Skeletal muscle satellite cell (primary cell): Measurements from ENCODE around the gene SEPTIN5.

Experiments
- H3K27me3 ChIP-seq: 2 replicates; pipeline ENCODE4 v1.7.0; 2013; ENCODE audit warnings: low read length; ENCODE audit not compliant: control insufficient read depth, insufficient read depth
- H3K36me3 ChIP-seq: 2 replicates; pipeline ENCODE4 v1.7.0; 2013; ENCODE audit warnings: mild to moderate bottlenecking, control low read depth, low read length; ENCODE audit not compliant: insufficient read depth
- H3K4me1 ChIP-seq: 2 replicates; pipeline ENCODE4 v1.7.0; 2013; ENCODE audit warnings: low read length; ENCODE audit not compliant: control insufficient read depth, insufficient read depth
- H3K4me2 ChIP-seq: 2 replicates; pipeline ENCODE4 v1.7.0; 2013; ENCODE audit warnings: mild to moderate bottlenecking, low read length
- H3K4me3 ChIP-seq: 2 replicates; pipeline ENCODE4 v1.7.0; 2013; ENCODE audit warnings: low read length
- H3K9ac ChIP-seq: 2 replicates; pipeline ENCODE4 v1.7.0; 2013; ENCODE audit warnings: mild to moderate bottlenecking, low read depth, low read length, moderate library complexity
- H3K9me3 ChIP-seq: replicated peaks from 2 replicates; pipeline ENCODE4 v1.7.0; 2013; ENCODE audit warnings: mild to moderate bottlenecking, control low read depth, low read length

SEPTIN5 gene

GRCh38 chr22:19700790-19701419 lies 13.4 kb upstream of the SEPTIN5 start:
- H3K4me1 ChIP-seq: no peaks in the 10 kb centered on the region
- H3K9ac ChIP-seq: no peak overlapping the region
- no peak overlapping the region for H3K4me2 ChIP-seq
- H3K36me3 ChIP-seq: no peaks in the 10 kb centered on the region
- H3K4me3 ChIP-seq: no peak overlapping the region
- no peaks in the 10 kb centered on the region for H3K9me3 ChIP-seq
- peaks cover 25% of the 10 kb centered on the region for H3K27me3 ChIP-seq

- peaks cover 25% of the 10 kb centered on the region for H3K27me3 ChIP-seq
- H3K4me3 ChIP-seq: no peak overlapping the region
- no peak overlapping the region for H3K9ac ChIP-seq
- no peaks in the 10 kb centered on the region for H3K4me1 ChIP-seq
- no peak overlapping the region for H3K4me2 ChIP-seq
- H3K9me3 ChIP-seq: no peaks in the 10 kb centered on the region
- no peaks in the 10 kb centered on the region for H3K36me3 ChIP-seq
These were observed 12.7 kb upstream of the SEPTIN5 start for GRCh38 chr22:19701420-19702145.

- Histone ChIP-seq H3K4me3 (no peak overlapping the region), H3K4me2 (no peak overlapping the region), H3K9ac (no peak overlapping the region), H3K4me1 (no peaks in the 10 kb centered on the region), H3K36me3 (no peaks in the 10 kb centered on the region), H3K9me3 (no peaks in the 10 kb centered on the region), H3K27me3 (peaks cover 33% of the 10 kb centered on the region)
These were observed 10.4 kb upstream of the SEPTIN5 start for GRCh38 chr22:19703869-19704268.

- H3K4me1 ChIP-seq: no peaks in the 10 kb centered on the region
- H3K4me2 ChIP-seq: no peak overlapping the region
- H3K27me3 ChIP-seq: peaks cover 39% of the 10 kb centered on the region
- H3K36me3 ChIP-seq: no peaks in the 10 kb centered on the region
- H3K9me3 ChIP-seq: no peaks in the 10 kb centered on the region
- H3K9ac ChIP-seq: no peak overlapping the region
- H3K4me3 ChIP-seq: no peak overlapping the region
These were observed 9.8 kb upstream of the SEPTIN5 start for GRCh38 chr22:19704355-19705015.

GRCh38 chr22:19705181-19705934 lies 8.9 kb upstream of the SEPTIN5 start:
- H3K9ac ChIP-seq: no peak overlapping the region
- H3K9me3 ChIP-seq: no peaks in the 10 kb centered on the region
- H3K27me3 ChIP-seq: peaks cover 42% of the 10 kb centered on the region
- H3K4me1 ChIP-seq: no peaks in the 10 kb centered on the region
- H3K4me2 ChIP-seq: no peak overlapping the region
- H3K36me3 ChIP-seq: no peaks in the 10 kb centered on the region
- H3K4me3 ChIP-seq: no peak overlapping the region

- Histone ChIP-seq H3K4me2 (no peak overlapping the region), H3K36me3 (no peaks in the 10 kb centered on the region), H3K9ac (no peak overlapping the region), H3K27me3 (peaks cover 42% of the 10 kb centered on the region), H3K9me3 (no peaks in the 10 kb centered on the region), H3K4me1 (no peaks in the 10 kb centered on the region), H3K4me3 (no peak overlapping the region)
These were observed 7.6 kb upstream of the SEPTIN5 start for GRCh38 chr22:19706661-19707151.

- H3K9ac ChIP-seq: no peak overlapping the region
- no peak overlapping the region for H3K4me3 ChIP-seq
- H3K27me3 ChIP-seq: peaks cover 37% of the 10 kb centered on the region
- H3K4me1 ChIP-seq: no peaks in the 10 kb centered on the region
- H3K9me3 ChIP-seq: no peaks in the 10 kb centered on the region
- no peaks in the 10 kb centered on the region for H3K36me3 ChIP-seq
- no peak overlapping the region for H3K4me2 ChIP-seq
These were observed 6.7 kb upstream of the SEPTIN5 start for GRCh38 chr22:19707347-19708290.

- H3K4me3 ChIP-seq: no peak overlapping the region
- H3K4me1 ChIP-seq: no peaks in the 10 kb centered on the region
- H3K4me2 ChIP-seq: no peak overlapping the region
- no peaks in the 10 kb centered on the region for H3K36me3 ChIP-seq
- H3K27me3 ChIP-seq: peaks cover 30% of the 10 kb centered on the region
- no peak overlapping the region for H3K9ac ChIP-seq
- H3K9me3 ChIP-seq: no peaks in the 10 kb centered on the region
These were observed 5.8 kb upstream of the SEPTIN5 start for GRCh38 chr22:19708321-19709011.

GRCh38 chr22:19709063-19709769 lies 5.1 kb upstream of the SEPTIN5 start:
- Histone ChIP-seq H3K4me2 (no peak overlapping the region), H3K4me1 (no peaks in the 10 kb centered on the region), H3K9me3 (no peaks in the 10 kb centered on the region), H3K27me3 (peaks cover 30% of the 10 kb centered on the region), H3K36me3 (no peaks in the 10 kb centered on the region), H3K9ac (no peak overlapping the region), H3K4me3 (no peak overlapping the region)
